Measurements from ENCODE around the gene PROCA1.
A peak's percentile ranks its signal among the peaks of the same experiment; 100 is the strongest.
"Not testable (repeated sequence)": the region's sequence is repeated elsewhere in the genome, so short reads cannot be mapped to it uniquely, and the experiment has no call there.

Gene PROCA1

DNA sequence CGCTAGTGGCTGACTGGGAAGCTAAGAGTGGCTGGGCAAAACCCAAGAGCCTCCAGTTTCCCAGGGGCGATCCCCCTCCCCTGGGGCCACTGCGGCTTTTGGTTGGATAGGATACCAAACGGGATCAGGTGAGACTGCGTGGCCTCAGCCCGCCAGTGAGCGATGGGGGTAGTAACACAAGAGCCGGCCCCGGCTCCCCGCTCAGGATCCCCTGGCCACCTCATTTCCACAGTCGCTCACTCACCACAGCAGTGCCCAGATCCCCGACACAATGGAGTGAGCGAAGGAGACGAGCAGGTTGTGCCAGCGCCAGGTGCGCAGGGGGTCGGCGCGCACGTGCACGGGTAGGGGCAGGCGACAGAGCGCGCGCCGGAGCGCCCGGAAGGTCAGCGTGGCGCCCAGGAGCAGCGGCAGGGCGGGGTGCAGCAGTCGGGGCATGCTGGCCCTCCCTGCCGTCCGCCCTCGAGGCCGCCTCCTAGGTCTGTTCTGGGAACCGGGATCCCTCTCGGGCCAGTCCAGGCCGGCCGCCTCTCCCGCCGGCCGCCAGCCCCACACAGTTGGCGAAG lies 14.1 kb upstream of the PROCA1 start:
- DNase-seq, result peak; percentile 80

DNA sequence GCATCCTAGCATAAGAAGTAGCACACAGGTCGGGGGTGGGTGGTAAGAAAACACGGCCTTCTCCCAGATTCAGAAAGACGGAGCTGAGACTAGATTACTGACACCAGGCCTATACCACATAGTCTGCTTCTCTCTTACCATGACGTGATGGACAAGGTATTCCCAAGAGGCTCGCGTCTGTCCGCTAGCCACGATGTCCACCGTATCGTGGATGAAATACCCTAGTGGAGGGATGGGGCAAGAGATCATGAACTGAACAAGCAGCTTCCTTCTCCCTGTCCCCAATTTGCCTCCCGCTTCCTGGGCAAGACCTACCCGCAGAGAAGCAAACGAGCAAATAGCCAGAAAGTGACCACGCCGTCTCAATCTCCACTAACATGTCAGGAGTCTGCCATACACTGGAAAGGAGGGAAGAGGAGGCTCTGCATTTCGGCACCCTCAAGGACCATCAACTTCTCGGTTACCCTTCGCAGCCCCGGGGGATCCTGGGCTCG lies 13.5 kb upstream of the PROCA1 start:
- peak; percentile 66 for DNase-seq

DNA sequence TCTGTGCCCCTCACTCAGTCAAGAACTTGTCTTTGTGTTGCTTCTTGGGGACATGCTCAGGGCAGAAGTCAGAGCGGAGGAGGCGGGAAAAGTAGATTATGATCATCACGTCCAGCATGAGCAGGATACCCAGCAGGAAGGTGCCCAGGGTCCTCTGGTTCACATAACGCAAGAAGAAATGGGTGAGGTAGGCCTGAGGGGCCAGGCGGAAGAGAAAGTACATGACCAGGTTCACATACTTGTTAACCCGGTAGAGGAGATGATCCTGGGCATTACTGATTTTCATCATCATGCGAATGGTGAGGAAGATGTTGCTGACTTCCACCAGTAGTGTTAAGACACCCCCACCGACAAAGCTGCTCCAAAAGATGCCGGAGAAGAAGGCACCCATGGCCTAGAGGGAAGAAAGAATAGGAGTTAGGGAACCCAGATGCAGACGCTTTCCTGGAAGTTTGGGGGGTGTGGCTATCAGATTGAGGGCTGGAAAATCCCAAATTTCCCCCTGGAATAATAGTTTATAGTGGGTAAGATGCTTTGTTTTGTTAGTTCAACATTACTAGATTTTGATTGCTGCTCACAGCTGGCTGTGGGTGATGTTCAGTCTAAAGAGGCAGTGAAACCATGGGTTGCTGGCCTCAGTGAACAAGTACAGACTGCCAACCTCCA lies 12.9 kb upstream of the PROCA1 start:
- peak; percentile 41 for DNase-seq

DNA sequence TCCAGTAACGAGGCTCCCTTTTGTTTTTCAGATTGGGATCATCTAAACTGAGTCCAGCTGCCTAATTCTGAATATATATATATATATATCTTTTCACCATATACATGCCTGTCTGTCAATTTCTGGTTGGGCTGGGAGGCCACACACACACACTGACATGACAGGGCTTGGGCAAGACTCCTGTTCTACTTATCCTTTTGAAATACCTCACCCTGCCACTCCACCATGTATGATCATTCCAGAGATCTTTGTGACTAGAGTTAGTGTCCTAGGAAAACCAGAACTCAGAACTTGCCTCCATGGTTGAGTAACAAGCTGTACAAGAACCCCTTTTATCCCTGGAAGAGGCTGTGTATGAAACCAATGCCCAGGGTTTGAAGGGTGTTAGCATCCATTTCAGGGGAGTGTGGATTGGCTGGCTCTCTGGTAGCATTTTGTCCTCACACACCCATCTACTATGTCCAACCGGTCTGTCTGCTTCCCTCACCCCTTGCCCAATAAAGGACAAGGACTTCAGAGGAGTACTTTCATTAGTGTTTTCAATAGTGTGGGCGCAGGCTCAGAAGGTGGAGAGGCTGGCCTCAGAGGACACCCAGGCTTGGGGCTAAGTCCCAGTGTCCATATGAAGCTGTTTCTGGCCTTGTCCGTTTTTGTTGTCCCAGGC lies 12.3 kb upstream of the PROCA1 start:
- not testable (repeated sequence) for DNase-seq

DNA sequence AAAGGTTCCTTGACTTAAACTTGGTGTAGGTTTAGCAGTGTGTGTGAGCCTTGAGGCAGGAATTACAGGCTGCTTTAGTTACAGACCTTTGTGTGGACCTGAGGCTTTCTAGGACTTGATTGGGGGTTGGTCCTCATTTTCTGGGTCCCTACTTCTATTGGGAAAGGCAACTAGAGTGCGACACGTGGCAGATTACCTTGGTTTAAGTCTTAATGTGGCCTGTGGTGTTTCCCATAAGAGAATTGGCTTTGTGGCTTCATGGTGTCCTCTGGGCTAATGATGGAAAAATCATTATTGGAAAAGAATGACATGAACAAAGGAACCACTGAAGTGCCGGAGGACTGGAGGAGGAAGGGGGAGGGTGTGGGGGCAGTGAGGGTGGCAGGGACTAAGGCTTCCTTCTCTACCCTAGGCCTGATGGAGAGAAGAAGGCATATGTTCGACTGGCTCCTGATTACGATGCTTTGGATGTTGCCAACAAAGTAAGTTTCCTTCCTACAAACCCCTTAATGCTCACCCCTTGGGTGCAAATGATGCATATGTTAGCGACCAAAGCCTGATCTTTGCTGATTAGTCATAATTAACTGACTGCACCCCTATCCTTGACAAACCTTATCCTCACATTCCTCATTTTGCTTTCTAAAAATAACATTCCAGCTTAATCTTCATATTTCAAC lies 11.6 kb upstream of the PROCA1 start:
- DNase-seq, result no peak

DNA sequence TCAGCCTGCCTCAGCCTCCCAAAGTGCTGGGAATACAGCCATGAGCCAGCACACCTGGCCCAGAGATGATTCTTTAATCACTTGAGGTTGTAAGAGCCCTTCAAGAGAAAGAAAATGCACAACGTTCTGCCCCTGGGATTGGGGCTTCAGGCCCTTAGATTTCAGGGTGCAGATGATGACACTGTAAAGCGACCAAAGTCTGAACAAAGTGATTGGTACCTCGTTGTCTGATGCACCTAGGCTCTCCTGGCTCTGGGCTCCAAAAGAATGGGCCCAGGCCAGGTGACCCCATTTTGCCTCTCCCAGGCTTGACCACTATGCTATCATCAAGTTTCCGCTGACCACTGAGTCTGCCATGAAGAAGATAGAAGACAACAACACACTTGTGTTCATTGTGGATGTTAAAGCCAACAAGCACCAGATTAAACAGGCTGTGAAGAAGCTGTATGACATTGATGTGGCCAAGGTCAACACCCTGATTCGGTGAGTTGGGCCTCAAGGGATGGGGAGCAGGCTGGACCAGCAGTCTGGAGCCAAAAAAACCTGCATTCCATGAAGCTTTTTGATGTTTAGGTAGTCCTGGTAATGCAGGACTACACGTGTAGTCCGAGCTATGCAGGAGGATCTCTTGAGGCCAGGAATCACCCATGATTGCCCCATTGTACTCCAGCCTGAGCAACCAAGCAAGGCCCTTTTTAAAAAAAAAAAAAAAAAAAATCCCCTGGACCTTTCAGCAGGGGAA lies 10.9 kb upstream of the PROCA1 start:
- DNase-seq, result no peak

DNA sequence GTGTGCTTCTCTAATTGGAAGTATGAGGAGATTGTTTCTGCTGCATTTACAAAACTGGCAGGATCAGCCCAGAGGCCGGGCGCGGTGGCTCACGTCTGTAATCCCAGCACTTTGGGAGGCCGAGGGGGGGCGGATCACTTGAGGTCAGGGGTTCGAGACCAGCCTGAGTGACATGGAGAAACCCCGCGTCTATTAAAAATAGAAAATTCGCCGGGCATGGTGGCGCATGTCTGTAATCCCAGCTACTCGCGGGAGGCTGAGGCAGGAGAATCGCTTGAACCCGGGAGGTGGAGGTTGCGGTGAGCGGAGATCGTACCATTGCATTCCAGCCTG lies 9.3 kb upstream of the PROCA1 start:
- DNase-seq, result not testable (repeated sequence)

DNA sequence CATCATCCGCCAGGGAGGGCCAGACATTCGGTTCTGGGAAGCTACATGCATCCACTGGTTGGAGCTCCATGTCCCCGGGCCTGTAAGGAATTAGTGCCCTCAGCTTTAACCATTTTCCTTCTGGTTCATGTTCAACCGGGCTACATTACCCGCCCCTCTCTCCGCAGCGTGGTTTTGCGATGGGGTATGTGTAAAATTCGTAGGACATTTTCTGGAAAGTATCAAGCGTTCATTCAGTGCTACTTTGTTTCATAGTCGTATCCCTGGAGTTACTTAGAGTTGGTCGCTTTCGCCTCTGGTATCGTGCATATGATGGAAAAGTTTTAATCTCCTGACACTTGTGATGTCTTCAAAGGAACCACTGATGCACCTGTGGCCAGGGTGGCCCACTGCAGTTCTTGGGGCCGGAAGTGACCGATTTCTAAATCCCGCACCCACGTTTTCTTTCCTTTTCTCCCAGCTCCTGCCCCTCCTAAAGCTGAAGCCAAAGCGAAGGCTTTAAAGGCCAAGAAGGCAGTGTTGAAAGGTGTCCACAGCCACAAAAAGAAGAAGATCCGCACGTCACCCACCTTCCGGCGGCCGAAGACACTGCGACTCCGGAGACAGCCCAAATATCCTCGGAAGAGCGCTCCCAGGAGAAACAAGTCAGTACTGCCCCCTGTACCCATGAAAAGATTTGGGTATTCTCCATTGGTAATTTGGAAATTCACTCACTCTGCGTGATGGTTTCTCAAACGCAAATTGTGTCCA lies 8.7 kb upstream of the PROCA1 start:
- DNase-seq, result peak; percentile 59

DNA sequence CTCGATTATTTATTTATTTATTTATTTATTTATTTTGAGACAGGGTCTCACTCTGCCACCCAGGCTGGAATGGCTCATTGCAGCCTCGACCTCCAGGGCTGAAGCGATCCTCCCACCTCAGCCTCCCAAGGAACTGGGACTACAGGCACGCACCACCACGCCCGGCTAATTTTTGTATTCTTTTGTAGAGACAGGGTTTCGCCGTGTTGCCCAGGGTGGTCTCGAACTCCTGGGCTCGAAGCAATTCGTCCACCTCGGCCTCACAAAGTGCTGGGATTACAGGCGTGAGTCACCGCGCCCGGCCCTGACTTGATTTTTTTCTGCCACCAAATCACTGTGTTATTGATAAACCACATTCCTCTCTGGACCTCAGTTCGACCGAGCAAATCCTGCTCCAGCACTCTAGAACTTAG lies 7.3 kb upstream of the PROCA1 start:
- DNase-seq, result no peak

DNA sequence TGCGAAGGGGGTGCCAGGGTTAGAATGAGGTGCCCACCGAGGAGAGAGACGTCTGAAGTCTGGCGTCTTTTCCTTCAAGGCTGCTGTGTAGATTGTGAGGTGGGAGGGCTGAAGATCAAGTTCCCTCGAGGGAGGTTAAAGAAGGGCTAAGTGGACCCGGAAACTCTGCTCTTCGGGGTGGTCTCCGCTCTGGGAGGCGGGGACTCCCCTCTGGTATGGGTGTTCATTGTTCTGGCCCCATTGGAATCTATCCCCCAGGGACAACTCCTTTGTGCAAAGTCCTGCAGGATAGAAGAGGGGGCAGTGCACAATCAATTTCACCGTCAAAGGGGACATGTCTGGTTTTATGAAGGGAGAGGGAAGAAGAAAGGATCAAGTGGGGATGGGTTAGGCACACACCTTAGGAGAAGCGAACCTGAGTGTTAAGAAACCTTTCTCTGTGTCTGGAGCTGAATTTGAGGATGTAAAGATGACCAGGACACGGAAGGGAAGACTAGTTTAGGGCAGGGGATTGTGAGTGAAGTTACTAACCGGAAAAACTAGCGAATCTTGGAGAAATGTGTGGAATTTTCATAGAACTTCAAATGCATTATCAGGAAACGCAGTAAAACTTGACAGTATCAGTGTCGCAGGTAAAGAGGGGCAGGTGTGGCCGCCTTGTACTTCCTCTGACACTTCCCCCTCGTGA lies 6.8 kb upstream of the PROCA1 start:
- DNase-seq, result no peak

DNA sequence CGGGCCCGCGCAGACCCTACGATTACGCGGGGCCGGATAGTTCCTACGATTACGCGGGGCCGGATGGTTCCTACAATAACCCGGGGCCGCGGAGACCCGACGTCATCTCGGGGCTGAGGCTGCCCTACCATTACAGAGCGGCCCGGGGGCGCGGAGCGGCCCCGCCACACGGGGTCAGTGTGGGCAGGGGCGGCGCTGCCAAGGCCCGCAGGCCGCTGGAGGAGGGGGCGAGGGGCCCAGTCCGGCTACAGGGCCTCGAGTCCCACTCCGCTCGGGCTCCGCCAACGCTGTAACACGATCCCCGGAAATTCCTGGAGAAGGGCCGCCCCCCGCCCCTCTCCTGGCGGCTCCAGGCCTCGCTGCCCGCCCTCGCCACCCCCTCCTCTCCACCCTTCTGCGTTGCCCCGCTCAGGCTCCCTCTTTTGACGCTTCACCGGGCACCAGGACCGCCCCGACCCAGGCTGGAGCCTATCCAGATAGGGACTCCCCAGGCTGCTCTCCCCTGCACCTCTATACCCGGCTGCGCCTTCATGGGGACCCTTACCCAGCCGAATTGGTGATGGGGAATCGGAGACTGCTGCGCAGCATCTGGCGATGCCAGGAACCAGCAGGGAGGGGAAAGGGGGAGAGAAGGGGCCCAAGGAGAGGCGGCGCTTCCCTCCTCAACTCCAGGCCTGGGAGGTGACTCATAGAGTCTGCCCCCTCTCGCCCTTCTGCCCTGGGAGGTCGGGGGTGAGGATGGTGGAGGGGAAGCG lies 6.1 kb upstream of the PROCA1 start, which contains the start of gene RAB34:
Gene RAB34 (minus strand): TSS at position 291 of the 755 bp plus-strand sequence. CDS start 602 bp downstream, outside the sequence.
- no peak for DNase-seq

DNA sequence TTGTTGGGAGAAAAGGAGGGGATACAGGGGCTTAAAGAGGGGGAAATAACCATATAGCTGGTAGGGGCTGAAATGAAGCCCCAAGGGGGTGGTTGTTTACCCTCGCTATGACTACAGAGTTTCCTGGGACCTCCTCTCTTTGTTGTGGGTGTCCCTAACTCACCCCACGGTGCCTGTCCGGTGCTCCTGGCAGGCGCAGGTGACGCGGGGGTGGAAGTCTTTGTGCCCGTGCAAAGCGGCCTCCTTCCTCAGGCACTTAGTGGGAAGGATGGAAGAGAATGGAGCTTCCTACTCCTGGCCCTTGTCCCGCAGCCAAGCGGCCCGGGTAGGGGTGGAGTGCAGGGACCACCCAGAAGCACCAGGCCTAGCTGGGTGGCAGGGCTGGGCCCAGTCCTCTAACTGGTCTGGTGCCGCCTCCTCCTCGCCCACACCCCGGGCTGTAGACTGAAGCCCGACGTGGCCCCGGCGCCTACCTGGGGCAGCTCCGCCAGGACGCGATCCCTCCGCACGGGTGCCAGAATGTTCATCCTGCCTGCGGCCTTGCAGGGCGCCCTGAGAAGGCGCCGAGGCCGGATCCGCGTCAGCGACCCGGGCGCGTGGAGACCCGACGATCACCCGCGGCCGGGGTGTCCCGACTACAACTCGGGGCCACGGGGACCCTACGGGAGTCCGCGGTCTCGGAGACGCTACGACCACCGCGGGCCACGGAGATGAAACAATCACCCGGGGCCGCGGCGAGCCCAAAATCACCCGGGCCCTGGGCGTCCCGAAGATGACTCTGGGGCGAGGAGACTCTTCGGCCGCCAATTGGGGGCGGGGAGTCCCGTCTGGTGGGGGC lies 5.3 kb upstream of the PROCA1 start:
- DNase-seq, result no peak

DNA sequence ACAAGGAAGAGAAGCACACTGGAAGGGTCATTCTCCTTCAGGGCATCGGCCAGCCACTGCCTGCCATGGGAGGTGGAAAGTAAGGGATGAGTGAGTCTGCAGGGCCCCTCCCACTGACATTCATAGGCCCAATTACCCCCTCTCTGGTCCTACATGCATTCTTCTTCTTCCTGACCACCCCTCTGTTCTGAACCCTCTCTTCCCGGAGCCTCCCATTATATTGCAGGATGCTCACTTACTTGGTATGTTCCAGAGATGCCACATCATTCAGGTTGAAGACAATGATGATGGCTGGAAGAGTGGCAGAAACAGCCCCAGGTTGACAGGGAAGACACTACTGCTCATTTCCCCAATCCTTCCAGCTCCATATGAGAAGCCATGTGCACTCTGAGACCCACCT lies 3.5 kb upstream of the PROCA1 start:
- DNase-seq, result no peak

DNA sequence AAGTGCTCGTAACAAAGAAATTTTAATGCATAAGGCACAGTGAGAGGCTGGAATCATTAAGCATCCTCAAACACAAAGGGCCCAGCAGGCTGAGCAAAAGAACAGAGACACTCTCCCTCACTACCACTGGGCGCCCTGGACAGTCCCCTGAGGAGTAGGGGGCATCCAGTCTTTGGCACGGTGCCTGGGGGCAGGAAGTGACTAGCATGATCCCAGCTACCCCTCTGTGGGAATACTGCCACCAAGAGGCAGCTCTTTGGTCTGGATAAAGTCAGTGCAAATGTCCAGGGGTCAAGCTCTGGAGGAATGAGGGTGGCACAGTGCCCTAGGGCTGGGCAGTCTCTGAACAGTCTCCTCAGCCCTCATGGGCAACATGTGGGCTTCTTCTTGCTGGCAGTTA lies 2.6 kb upstream of the PROCA1 start:
- no peak for DNase-seq

DNA sequence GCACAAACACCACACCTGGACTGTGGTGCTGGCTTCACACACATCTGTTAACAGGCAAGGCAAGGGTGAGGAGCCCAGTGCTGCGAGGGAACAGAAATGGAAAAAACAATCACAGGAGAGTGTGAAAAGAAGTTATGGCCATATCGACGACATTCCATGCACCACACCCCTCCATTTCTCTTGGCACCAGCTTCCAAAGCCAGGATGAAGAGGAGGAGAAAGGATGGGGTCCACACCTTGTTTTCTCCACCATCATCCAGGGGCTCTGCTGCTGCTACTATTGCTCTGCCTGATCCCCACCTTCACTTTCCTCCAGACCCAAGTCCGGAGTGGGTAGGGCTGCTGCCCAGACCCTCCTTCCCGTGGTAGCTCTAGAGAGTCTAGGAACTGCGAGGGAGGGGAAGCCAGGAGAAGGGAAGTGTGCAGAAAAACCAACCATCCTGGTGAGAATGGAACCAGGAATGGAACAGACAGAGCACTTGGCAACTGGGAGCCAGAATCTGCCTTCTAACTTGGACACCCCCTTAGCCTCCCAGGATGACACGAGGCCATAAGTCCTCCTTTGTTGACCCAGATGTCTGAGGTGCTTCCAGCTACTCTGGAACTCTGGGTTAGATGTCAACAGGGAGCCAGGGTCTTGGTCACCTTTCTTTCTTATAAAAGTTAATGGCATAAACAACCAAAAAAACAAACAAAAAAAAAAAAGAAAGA lies 1.2 kb upstream of the PROCA1 start:
- DNase-seq, result no peak

DNA sequence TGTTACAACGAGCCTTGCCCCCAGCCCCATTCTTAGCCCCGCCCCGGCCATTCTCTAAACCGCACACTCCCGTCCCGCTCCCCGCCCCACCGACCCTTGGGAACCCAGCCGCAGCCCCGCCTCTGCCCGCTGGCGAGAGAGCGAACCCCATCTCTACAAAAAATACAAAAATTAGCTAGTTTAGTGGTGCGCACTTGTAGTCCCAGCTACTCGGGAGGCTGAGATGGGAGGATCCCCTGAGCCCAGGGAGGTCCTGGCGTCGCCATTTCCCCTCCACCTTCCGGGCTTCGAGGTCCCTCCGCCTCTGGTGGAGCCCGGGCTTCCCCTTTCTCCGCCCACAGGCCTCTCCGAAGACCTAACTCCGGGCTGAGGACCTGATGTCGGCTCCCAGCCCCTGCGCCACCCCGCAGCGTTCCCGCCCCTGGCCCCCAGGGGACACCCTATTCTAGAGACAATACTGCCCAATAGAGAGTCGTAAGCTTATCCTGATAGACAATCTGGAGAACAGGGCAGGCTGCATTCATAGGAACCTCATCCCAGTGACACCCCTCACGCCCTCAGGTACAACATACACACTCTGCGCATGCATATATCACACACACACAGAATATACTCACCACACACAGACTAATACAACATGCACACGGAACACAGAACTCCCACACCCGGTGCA lies 480 bp upstream of the PROCA1 start:
- DNase-seq, result peak; percentile 62

DNA sequence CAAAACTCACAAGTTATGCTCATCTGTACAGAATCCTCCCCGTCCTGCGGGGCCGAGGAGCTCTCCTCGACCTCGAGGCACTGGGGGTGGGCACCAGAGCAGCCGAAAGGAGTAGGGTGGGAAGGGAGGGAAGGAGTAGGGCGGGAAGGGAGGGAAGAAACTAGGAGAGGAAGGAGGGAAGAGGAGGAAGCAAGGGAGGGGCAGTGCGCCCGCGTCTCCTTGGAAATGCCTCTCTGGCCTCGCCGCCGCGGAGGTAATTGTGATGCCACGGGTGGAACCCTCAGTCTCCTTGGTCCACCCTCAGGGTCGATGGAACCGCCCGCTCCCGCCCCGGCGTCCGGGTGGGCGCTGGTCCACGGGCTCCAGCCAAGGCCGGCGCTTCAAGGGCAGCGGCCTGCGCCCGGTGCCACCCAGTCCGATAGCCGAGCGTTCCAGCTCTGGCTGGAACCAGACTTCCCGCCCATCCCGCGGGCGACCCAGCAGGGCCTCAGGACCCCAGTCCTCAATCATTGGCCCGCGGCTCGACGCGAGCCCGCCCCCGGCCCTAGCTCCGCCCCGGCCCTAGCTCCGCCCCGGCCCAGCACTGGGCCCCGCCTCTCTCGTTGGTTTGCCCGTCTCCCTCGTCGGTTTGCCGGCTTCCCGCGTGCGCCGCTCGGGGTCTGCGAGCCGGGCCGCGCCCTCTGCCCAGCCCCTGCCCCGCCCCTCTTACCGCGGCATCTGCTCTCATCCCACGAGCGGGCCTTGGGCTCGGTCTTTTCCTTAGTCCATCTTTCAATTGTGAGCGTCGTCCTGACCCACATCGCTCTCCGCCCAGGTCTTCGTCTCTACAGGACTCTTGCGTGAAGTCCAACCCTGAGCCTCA lies 596 bp downstream of the PROCA1 start:
- peak; percentile 90 for DNase-seq

DNA sequence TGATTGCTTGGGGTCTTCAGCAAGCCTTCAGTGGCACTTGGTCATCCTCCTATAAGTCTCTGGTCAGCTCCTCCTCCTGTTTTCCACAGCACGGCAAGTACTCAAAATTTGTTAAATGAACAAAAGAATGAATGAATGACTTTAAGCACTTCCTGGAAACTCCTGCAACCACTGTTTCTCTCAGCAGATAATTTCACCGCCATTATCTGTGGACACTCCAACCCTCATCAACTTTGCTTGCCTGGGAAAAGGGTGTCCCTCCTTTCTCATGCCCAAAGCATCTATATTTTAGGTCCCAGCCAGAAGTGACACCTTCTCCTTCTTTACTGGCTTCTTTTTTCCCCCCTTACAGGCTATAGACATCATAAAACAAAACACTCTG lies 4.4 kb downstream of the PROCA1 start:
- no peak for DNase-seq

Measured in hematopoietic multipotent progenitor cell treated with erythropoietin and hydrocortisone succinate and interleukin-3 and kit ligand, for 8 days (in vitro differentiated cells).